ENCODE results near the gene CD200. TPM values are rescaled to one million over a fixed set of nuclear protein-coding genes. Genes with fewer than 3 reads are reported as not detected.

CD200 gene
- total RNA-seq, 2 donors from 2014 or later: 0.17 to 0.36 TPM

GRCh38 chr3:112339134-112339533 lies 6.2 kb downstream of the CD200 start:
- no peak overlapping the region for H3K27ac Mint-ChIP-seq
- no peak for DNase-seq (ENCODE audit: low spot score)
- no peak overlapping the region for H3K4me3 Mint-ChIP-seq
- no peaks in the 10 kb centered on the region for H3K4me1 Mint-ChIP-seq (ENCODE audit: low read depth in 2 of 2)
- H3K36me3 Mint-ChIP-seq: no peaks in the 10 kb centered on the region
- H3K9me3 Mint-ChIP-seq: no peaks in the 10 kb centered on the region
- ATAC-seq: no peak
- H3K27me3 Mint-ChIP-seq: peaks cover 10 to 18% of the 10 kb centered on the region in 2 donors

- H3K4me1 Mint-ChIP-seq (ENCODE audit: low read depth in 2 of 2): no peaks in the 10 kb centered on the region
- ATAC-seq: no peak
- H3K36me3 Mint-ChIP-seq: no peaks in the 10 kb centered on the region
- H3K9me3 Mint-ChIP-seq: no peaks in the 10 kb centered on the region
- no peak for DNase-seq (ENCODE audit: low spot score)
- no peak overlapping the region for H3K4me3 Mint-ChIP-seq
- peaks cover 10 to 14% of the 10 kb centered on the region in 2 donors for H3K27me3 Mint-ChIP-seq
- no peak overlapping the region for H3K27ac Mint-ChIP-seq
Measured at GRCh38 chr3:112339609-112340008, 6.7 kb downstream of the CD200 start.

DNA sequence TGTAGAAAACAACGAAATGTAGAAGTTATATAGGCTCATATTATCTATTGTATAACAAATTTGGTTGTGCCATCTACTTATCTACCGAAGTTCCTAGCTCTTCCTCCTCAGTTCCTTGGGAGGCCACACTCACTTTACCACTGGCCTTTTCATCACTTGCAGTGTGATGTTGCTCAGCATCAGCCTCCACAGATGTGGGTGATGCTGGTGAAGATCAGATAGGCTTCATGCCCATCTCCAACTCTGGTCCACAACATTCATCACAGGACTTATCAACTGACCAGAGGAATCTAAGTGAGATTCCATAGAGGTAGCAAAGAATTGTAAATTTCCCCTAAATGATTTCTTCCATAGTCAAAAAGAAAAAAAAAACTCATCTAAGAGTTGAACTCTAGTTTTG lies 8.4 kb downstream of the CD200 start:
- ATAC-seq (no peak), DNase-seq (ENCODE audit: low spot score) (no peak)
- H3K4me3 Mint-ChIP-seq: no peak overlapping the region
- H3K9me3 Mint-ChIP-seq: no peaks in the 10 kb centered on the region
- H3K36me3 Mint-ChIP-seq: no peaks in the 10 kb centered on the region
- peaks cover 3% of the 10 kb centered on the region in 2 donors for H3K27me3 Mint-ChIP-seq
- no peaks in the 10 kb centered on the region for H3K4me1 Mint-ChIP-seq (ENCODE audit: low read depth in 2 of 2)
- no peak overlapping the region for H3K27ac Mint-ChIP-seq

GRCh38 chr3:112345681-112346080 lies 12.7 kb downstream of the CD200 start:
- H3K36me3 Mint-ChIP-seq: no peaks in the 10 kb centered on the region
- no peaks in the 10 kb centered on the region for H3K4me1 Mint-ChIP-seq (ENCODE audit: low read depth in 2 of 2)
- no peaks in the 10 kb centered on the region for H3K9me3 Mint-ChIP-seq
- DNase-seq (ENCODE audit: low spot score) (no peak), ATAC-seq (no peak)
- H3K4me3 Mint-ChIP-seq: no peak overlapping the region
- H3K27ac Mint-ChIP-seq: no peak overlapping the region
- H3K27me3 Mint-ChIP-seq: peaks cover 0 to 4% of the 10 kb centered on the region in 2 donors

DNA sequence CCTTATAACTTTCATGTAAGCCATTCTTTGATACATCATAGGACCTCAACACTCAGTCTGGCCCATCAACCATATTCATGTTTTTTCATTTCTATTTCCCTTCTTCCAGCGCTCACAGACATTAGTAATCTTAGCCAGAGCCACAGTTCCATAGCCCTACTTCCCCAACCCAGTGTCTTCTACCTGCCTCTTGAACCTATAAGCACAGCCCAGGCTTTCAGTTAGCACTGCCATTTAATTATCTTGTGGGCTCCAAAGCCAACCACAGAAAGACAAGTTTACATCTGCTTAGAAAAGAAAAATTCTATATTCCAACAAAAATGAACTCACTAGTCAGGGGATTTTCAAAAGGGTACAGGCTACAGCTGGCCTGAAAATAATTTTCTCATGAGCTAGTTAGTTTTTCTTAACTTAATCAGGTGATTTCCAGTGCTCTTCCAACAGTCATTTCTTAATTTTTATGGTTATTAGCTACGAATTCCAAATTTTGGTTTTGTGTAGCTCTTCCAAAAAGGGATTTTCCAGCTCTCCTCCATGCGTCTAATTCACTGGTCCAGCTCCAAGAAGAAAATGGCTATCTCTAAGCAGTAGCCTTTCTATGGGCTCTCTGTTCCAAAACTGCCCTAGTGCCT lies 13.7 kb downstream of the CD200 start:
- Mint-ChIP-seq H3K27ac (no peak overlapping the region), H3K9me3 (no peaks in the 10 kb centered on the region), H3K27me3 (peaks cover 0 to 4% of the 10 kb centered on the region in 2 donors), H3K4me1 (ENCODE audit: low read depth in 2 of 2) (no peaks in the 10 kb centered on the region), H3K36me3 (no peaks in the 10 kb centered on the region), H3K4me3 (no peak overlapping the region)
- no peak for DNase-seq (ENCODE audit: low spot score)
- ATAC-seq: no peak

DNA sequence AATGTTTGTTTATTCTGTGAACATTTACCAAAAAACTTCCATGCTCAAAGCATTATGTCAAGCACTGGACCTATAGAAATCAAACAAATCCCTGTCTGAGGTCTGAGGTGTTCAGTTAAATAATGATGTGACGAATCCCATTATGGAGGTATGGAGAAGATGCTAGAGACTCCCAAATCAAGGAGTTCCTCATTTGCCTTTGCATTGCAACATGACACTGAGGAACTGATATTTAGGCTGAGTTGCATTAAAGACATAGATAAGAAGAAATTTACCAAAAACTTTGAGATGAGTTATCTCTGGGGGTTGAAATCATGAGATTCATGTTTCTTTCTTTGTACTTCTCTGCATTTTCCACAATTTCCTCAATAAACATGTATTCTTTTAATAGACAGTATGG lies 16.0 kb downstream of the CD200 start:
- Mint-ChIP-seq H3K36me3 (no peaks in the 10 kb centered on the region), H3K4me1 (ENCODE audit: low read depth in 2 of 2) (no peaks in the 10 kb centered on the region), H3K27ac (no peak overlapping the region), H3K27me3 (peaks cover 0 to 4% of the 10 kb centered on the region in 2 donors), H3K9me3 (no peaks in the 10 kb centered on the region), H3K4me3 (no peak overlapping the region)
- DNase-seq (ENCODE audit: low spot score) (no peak), ATAC-seq (no peak)

DNA sequence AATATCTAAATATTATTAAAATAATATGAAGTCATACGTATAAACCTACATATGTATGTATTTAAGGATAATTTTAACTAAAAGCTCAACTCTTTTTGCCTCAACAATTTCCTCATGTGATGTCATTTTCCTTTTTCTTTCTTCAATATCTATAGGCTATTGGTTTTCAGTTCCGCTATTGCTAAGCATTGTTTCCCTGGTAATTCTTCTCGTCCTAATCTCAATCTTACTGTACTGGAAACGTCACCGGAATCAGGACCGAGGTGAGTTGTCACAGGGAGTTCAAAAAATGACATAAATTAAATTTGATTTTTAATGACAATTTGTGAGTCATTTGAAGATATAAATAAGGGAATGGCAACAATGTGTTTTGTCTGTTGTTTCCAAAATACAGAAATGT lies 16.6 kb downstream of the CD200 start:
- no peak overlapping the region for H3K4me3 Mint-ChIP-seq
- H3K9me3 Mint-ChIP-seq: no peaks in the 10 kb centered on the region
- no peak overlapping the region for H3K27ac Mint-ChIP-seq
- peaks cover 0 to 4% of the 10 kb centered on the region in 2 donors for H3K27me3 Mint-ChIP-seq
- no peaks in the 10 kb centered on the region for H3K36me3 Mint-ChIP-seq
- DNase-seq (ENCODE audit: low spot score) (no peak), ATAC-seq (no peak)
- no peaks in the 10 kb centered on the region for H3K4me1 Mint-ChIP-seq (ENCODE audit: low read depth in 2 of 2)

DNA sequence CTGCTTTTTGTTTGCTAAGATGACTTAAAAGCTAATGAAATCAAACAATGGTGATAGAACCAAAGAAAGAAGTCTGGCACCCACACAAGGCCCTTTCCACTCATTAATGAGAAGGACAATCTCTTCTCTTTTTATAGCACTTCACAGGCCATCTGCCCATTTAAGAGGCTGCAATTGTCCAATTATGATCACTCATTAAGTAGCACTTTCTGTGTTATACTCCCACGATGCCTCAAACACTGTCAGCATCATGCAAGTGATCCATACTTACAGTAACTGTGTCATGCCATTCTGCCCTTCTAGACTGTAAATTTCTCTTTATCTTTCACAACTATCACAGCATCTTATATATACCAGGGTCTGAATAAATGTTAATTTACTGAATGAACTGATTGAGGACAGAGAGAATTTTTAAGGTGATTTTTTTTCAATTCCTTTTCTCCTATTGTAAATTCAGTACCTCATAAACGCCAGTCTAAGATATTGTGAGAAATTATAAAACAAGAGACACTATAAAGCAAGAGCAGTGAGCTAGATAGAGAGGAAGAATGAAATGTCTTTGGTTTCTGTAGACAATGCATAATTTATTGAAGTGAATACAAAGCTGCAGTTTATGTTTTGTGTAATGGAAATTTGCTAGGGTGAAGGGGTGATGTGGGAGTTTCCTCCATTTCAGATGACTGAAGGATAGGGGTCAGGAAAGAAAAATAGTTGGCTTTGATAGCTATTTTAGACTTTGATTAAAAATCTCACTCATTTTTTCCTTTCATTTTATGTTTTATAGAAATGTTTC lies 17.3 kb downstream of the CD200 start:
- Mint-ChIP-seq H3K27me3 (peaks cover 0 to 4% of the 10 kb centered on the region in 2 donors), H3K36me3 (no peaks in the 10 kb centered on the region), H3K9me3 (no peaks in the 10 kb centered on the region), H3K4me1 (ENCODE audit: low read depth in 2 of 2) (no peaks in the 10 kb centered on the region), H3K27ac (no peak overlapping the region), H3K4me3 (no peak overlapping the region)
- DNase-seq (ENCODE audit: low spot score) (no peak), ATAC-seq (no peak)

- Mint-ChIP-seq H3K4me1 (ENCODE audit: low read depth in 2 of 2) (no peaks in the 10 kb centered on the region), H3K4me3 (no peak overlapping the region), H3K9me3 (no peaks in the 10 kb centered on the region), H3K36me3 (no peaks in the 10 kb centered on the region), H3K27me3 (peaks cover 0 to 4% of the 10 kb centered on the region in 2 donors), H3K27ac (no peak overlapping the region)
- no peak for DNase-seq (ENCODE audit: low spot score)
- ATAC-seq: no peak
Measured at GRCh38 chr3:112351036-112351435, 18.1 kb downstream of the CD200 start.

DNA sequence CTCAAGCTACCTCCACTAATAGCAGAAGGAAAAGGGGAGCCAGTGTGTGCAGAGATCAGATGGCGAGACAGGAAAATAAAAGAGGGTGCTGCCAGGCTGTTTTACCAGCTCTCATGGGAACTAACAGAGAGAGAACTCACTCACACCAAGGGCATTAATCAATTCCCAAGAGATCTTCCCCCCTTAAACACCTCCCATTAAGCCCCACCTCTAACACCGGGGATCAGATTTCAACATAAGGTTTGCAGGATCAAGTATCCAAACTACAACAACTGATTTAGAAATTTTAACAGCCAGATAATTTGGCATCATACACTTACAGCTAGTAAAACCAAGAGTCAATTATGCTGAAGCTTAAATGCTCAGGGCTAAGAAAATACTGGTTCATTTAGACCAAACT lies 18.9 kb downstream of the CD200 start:
- Mint-ChIP-seq H3K36me3 (no peaks in the 10 kb centered on the region), H3K9me3 (no peaks in the 10 kb centered on the region), H3K27me3 (peaks cover 0 to 4% of the 10 kb centered on the region in 2 donors), H3K27ac (no peak overlapping the region), H3K4me1 (ENCODE audit: low read depth in 2 of 2) (no peaks in the 10 kb centered on the region), H3K4me3 (no peak overlapping the region)
- DNase-seq (ENCODE audit: low spot score) (no peak), ATAC-seq (no peak)

DNA sequence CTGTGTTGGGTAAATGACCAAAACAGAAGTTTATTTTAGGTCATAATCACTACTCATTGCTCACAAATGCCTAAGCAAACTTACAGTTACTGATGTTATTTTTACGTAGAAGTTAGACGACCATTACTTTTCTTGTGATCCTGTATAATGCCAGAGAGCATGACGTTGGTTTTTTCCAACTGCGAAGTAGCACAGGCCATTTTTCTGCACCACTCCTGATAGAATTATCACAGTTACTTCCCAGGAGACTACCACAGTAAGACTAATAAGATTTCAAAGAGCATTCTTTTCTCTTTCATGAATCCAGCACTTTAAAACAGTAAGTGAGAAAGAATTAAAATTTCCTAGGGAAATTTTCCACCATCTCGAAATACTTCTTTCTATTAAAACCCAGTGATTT lies 19.8 kb downstream of the CD200 start:
- H3K4me1 Mint-ChIP-seq (ENCODE audit: low read depth in 2 of 2): no peaks in the 10 kb centered on the region
- H3K27ac Mint-ChIP-seq: no peak overlapping the region
- DNase-seq (ENCODE audit: low spot score): no peak
- H3K27me3 Mint-ChIP-seq: peaks cover 0 to under 1% of the 10 kb centered on the region in 2 donors
- no peak overlapping the region for H3K4me3 Mint-ChIP-seq
- ATAC-seq: no peak
- H3K9me3 Mint-ChIP-seq: no peaks in the 10 kb centered on the region
- H3K36me3 Mint-ChIP-seq: no peaks in the 10 kb centered on the region

- peaks cover 5 to 6% of the 10 kb centered on the region in 2 donors for H3K4me1 Mint-ChIP-seq (ENCODE audit: low read depth in 2 of 2)
- DNase-seq (ENCODE audit: low spot score) (no peak), ATAC-seq (no peak)
- H3K4me3 Mint-ChIP-seq: no peak overlapping the region
- no peaks in the 10 kb centered on the region for H3K9me3 Mint-ChIP-seq
- no peaks in the 10 kb centered on the region for H3K27me3 Mint-ChIP-seq
- H3K27ac Mint-ChIP-seq: no peak overlapping the region
- no peaks in the 10 kb centered on the region for H3K36me3 Mint-ChIP-seq
Measured at GRCh38 chr3:112353365-112353764, 20.4 kb downstream of the CD200 start.

DNA sequence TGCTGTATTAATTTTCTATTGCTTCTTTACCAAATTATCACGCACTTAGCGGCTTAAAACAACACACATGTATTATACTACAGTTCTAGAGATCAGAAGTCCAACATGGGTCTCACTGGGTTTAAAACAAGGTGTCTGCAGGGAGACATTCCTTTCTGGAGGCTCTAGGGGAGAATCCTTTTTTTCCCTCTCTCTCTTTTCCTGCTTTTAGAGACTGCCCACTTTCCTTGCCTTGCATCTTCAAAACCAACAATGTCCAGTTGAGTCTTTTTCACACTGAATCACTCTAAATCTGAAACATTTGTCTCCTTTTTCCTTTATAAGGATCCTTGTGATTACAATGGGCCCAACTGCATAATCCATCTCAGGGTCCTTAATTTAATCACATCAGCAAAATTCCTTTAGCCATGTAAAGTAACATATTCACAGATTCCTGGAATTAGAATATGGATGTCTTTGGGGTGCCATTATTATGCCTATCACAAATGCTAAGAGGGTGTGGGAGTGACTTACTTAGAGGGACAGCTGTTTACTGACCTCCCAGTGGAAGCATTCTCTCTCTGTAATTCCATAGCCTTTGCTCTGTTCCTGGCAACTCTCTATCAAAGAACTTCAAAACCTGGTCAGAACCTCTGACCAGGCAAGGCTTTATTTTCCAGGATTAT lies 21.8 kb downstream of the CD200 start:
- Mint-ChIP-seq H3K27me3 (no peaks in the 10 kb centered on the region), H3K27ac (no peak overlapping the region), H3K4me1 (ENCODE audit: low read depth in 2 of 2) (peaks cover 11 to 13% of the 10 kb centered on the region in 2 donors)

GRCh38 chr3:112355307-112355687 lies 22.3 kb downstream of the CD200 start:
- H3K4me3 Mint-ChIP-seq: no peak overlapping the region
- no peak overlapping the region for H3K27ac Mint-ChIP-seq
- no peaks in the 10 kb centered on the region for H3K9me3 Mint-ChIP-seq
- H3K4me1 Mint-ChIP-seq (ENCODE audit: low read depth in 2 of 2): peaks cover 11 to 13% of the 10 kb centered on the region in 2 donors
- no peaks in the 10 kb centered on the region for H3K27me3 Mint-ChIP-seq
- no peak for ATAC-seq
- DNase-seq (ENCODE audit: low spot score): no peak
- no peaks in the 10 kb centered on the region for H3K36me3 Mint-ChIP-seq

More for the DNA sequence above, 21.8 kb downstream of the CD200 start:
- Mint-ChIP-seq H3K36me3 (no peaks in the 10 kb centered on the region), H3K9me3 (no peaks in the 10 kb centered on the region), H3K4me3 (no peak overlapping the region)
- ATAC-seq (no peak), DNase-seq (ENCODE audit: low spot score) (no peak)
